ENCODE data around the gene KIF5C.

KIF5C gene

GRCh38 chr2:149017116-149017985 is 142.3 kb downstream of the KIF5C start:
- H3K27ac ChIP-seq = no peak overlapping the region
- no peaks in the 10 kb centered on the region for H4K20me1 ChIP-seq
- H3K4me2 ChIP-seq = no peak overlapping the region
- H3K36me3 ChIP-seq = peaks cover 3% of the 10 kb centered on the region; the same call in 1 of the 2 replicates
- no peaks in the 10 kb centered on the region for H3K9me3 ChIP-seq
- no peak overlapping the region for H3K9ac ChIP-seq
- H3K4me1 ChIP-seq = peaks cover 22% of the 10 kb centered on the region
- no peak overlapping the region for H3K4me3 ChIP-seq
- no peak for TF ChIP-seq Cebpa-rat (IDR thresholded peaks at IDR 0.05)
- H3K27me3 ChIP-seq = no peaks in the 10 kb centered on the region

- H3K27ac ChIP-seq = no peak overlapping the region
- H3K9me3 ChIP-seq = no peaks in the 10 kb centered on the region
- H3K4me1 ChIP-seq = peaks cover 38% of the 10 kb centered on the region
- H3K27me3 ChIP-seq = no peaks in the 10 kb centered on the region
- H4K20me1 ChIP-seq = no peaks in the 10 kb centered on the region
- no peak overlapping the region for H3K4me2 ChIP-seq
- no peak overlapping the region for H3K9ac ChIP-seq
- no peak overlapping the region for H3K4me3 ChIP-seq
- no peak for TF ChIP-seq Cebpa-rat (IDR thresholded peaks at IDR 0.05)
- H3K36me3 ChIP-seq = no peaks in the 10 kb centered on the region
Measured at GRCh38 chr2:149018981-149019380, 144.0 kb downstream of the KIF5C start.

GRCh38 chr2:149019768-149020167 is 144.7 kb downstream of the KIF5C start:
- Histone ChIP-seq H3K4me2 (no peak overlapping the region), H3K9ac (no peak overlapping the region)

GRCh38 chr2:149020432-149020851 is 145.4 kb downstream of the KIF5C start:
- TF ChIP-seq Cebpa-rat (IDR thresholded peaks at IDR 0.05) = no peak
- Histone ChIP-seq H3K4me3 (no peak overlapping the region), H3K9ac (no peak overlapping the region), H3K4me1 (peaks cover 41% of the 10 kb centered on the region), H3K27ac (no peak overlapping the region), H3K27me3 (no peaks in the 10 kb centered on the region), H3K36me3 (no peaks in the 10 kb centered on the region), H4K20me1 (no peaks in the 10 kb centered on the region), H3K4me2 (peak overlapping the region; percentile 66), H3K9me3 (no peaks in the 10 kb centered on the region)

More at GRCh38 chr2:149019768-149020167, 144.7 kb downstream of the KIF5C start:
- Histone ChIP-seq H3K9me3 (no peaks in the 10 kb centered on the region), H3K4me1 (peaks cover 41% of the 10 kb centered on the region), H3K36me3 (no peaks in the 10 kb centered on the region), H3K4me3 (no peak overlapping the region), H4K20me1 (no peaks in the 10 kb centered on the region), H3K27me3 (no peaks in the 10 kb centered on the region), H3K27ac (no peak overlapping the region)
- TF ChIP-seq Cebpa-rat (IDR thresholded peaks at IDR 0.05) = no peak

GRCh38 chr2:149021271-149021719 is 146.3 kb downstream of the KIF5C start:
- Histone ChIP-seq H3K36me3 (no peaks in the 10 kb centered on the region), H3K4me3 (no peak overlapping the region), H3K27ac (peak overlapping the region; percentile 28; the same call in 1 of the 2 replicates), H4K20me1 (no peaks in the 10 kb centered on the region), H3K9ac (no peak overlapping the region; the same call in 1 of the 2 replicates), H3K9me3 (no peaks in the 10 kb centered on the region), H3K4me1 (peaks cover 41% of the 10 kb centered on the region), H3K27me3 (no peaks in the 10 kb centered on the region), H3K4me2 (peak overlapping the region; percentile 66)
- TF ChIP-seq Cebpa-rat (IDR thresholded peaks at IDR 0.05) = no peak

- H4K20me1 ChIP-seq = no peaks in the 10 kb centered on the region
- peaks cover 41% of the 10 kb centered on the region for H3K4me1 ChIP-seq
- no peaks in the 10 kb centered on the region for H3K9me3 ChIP-seq
- H3K4me2 ChIP-seq = peak overlapping the region; percentile 66
- no peak overlapping the region for H3K4me3 ChIP-seq
- H3K9ac ChIP-seq = no peak overlapping the region
- no peak for TF ChIP-seq Cebpa-rat (IDR thresholded peaks at IDR 0.05)
- H3K27me3 ChIP-seq = no peaks in the 10 kb centered on the region
- H3K27ac ChIP-seq = peak overlapping the region; percentile 28; the same call in 1 of the 2 replicates
- H3K36me3 ChIP-seq = no peaks in the 10 kb centered on the region
Measured at GRCh38 chr2:149021761-149022160, 146.7 kb downstream of the KIF5C start.

- Histone ChIP-seq H3K4me3 (no peak overlapping the region), H3K9ac (no peak overlapping the region), H3K27me3 (no peaks in the 10 kb centered on the region), H3K4me2 (peak overlapping the region; percentile 56), H3K27ac (no peak overlapping the region), H4K20me1 (no peaks in the 10 kb centered on the region), H3K9me3 (no peaks in the 10 kb centered on the region), H3K4me1 (peaks cover 41% of the 10 kb centered on the region), H3K36me3 (no peaks in the 10 kb centered on the region)
- no peak for TF ChIP-seq Cebpa-rat (IDR thresholded peaks at IDR 0.05)
Measured at GRCh38 chr2:149023091-149023490, 148.1 kb downstream of the KIF5C start.

GRCh38 chr2:149027590-149028250 is 152.7 kb downstream of the KIF5C start:
- no peak for TF ChIP-seq Cebpa-rat (IDR thresholded peaks at IDR 0.05)
- no peaks in the 10 kb centered on the region for H4K20me1 ChIP-seq
- H3K27ac ChIP-seq = no peak overlapping the region
- peaks cover 29% of the 10 kb centered on the region for H3K4me1 ChIP-seq
- H3K9ac ChIP-seq = no peak overlapping the region
- H3K4me3 ChIP-seq = no peak overlapping the region
- no peaks in the 10 kb centered on the region for H3K36me3 ChIP-seq
- no peaks in the 10 kb centered on the region for H3K27me3 ChIP-seq
- H3K4me2 ChIP-seq = no peak overlapping the region
- H3K9me3 ChIP-seq = no peaks in the 10 kb centered on the region

GRCh38 chr2:149028377-149028776 is 153.3 kb downstream of the KIF5C start:
- TF ChIP-seq Cebpa-rat (IDR thresholded peaks at IDR 0.05) = no peak
- no peaks in the 10 kb centered on the region for H3K9me3 ChIP-seq
- H3K4me2 ChIP-seq = no peak overlapping the region
- no peaks in the 10 kb centered on the region for H4K20me1 ChIP-seq
- no peak overlapping the region for H3K9ac ChIP-seq
- H3K4me1 ChIP-seq = peaks cover 22% of the 10 kb centered on the region
- no peak overlapping the region for H3K27ac ChIP-seq
- no peaks in the 10 kb centered on the region for H3K36me3 ChIP-seq
- H3K4me3 ChIP-seq = no peak overlapping the region
- H3K27me3 ChIP-seq = no peaks in the 10 kb centered on the region

- H3K27me3 ChIP-seq = no peaks in the 10 kb centered on the region
- H3K4me3 ChIP-seq = no peak overlapping the region
- H3K4me2 ChIP-seq = no peak overlapping the region
- H3K36me3 ChIP-seq = no peaks in the 10 kb centered on the region
- no peak overlapping the region for H3K27ac ChIP-seq
- peaks cover 17% of the 10 kb centered on the region for H3K4me1 ChIP-seq
- no peak overlapping the region for H3K9ac ChIP-seq
- TF ChIP-seq Cebpa-rat (IDR thresholded peaks at IDR 0.05) = no peak
- H4K20me1 ChIP-seq = no peaks in the 10 kb centered on the region
- no peaks in the 10 kb centered on the region for H3K9me3 ChIP-seq
Measured at GRCh38 chr2:149028891-149029290, 153.9 kb downstream of the KIF5C start.
